Measurements from ENCODE around the gene ARL8A. TPM values are rescaled to one million over a fixed set of nuclear protein-coding genes. Genes with fewer than 3 reads are reported as not detected.
"Not testable (repeated sequence)": the region's sequence is repeated elsewhere in the genome, so short reads cannot be mapped to it uniquely, and the experiment has no call there.

The ARL8A gene
- total RNA-seq, 1 donor from 2014 or later, result 39.3 TPM

DNA sequence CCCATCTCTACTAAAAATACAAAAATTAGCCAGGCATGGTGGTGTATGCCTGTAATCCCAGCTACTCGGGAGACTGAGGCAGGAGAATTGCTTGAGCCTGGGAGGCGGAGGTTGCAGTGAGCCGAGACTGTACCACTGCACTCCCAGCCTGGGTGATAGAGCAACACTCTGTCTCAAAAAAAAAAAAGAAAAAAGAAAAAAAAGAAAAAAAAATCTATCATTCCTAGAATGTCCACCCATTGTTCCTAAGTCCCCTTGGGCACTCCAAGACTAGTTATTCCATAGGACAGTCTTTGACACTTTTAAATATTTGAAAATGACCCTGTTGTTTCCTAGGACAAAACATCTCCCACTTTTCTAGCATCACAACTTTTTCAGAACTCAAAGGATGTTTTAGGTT, 3.1 kb downstream of the ARL8A start:
- not testable (repeated sequence) for DNase-seq (ENCODE audit: low read depth)

DNA sequence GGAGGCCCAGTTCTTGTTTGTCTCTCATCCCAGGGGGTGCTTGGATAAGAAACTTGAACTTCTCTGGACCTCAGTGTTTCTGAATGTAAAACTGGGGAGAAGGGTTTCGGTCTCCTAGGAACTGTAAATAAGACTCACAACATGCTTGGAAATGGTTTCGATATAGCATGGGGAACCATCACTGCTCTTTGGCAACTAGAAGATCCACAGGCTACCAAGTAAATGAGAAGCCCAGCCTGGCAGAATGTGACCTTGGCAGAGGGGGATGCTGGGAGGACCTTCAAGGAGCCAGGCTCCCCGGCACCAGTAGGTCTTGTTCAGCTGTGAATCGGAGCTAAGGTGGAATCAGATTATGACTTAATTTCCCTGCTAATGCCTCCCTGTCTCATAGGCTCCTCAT, 3.7 kb downstream of the ARL8A start:
- DNase-seq (ENCODE audit: low read depth), result no peak

DNA sequence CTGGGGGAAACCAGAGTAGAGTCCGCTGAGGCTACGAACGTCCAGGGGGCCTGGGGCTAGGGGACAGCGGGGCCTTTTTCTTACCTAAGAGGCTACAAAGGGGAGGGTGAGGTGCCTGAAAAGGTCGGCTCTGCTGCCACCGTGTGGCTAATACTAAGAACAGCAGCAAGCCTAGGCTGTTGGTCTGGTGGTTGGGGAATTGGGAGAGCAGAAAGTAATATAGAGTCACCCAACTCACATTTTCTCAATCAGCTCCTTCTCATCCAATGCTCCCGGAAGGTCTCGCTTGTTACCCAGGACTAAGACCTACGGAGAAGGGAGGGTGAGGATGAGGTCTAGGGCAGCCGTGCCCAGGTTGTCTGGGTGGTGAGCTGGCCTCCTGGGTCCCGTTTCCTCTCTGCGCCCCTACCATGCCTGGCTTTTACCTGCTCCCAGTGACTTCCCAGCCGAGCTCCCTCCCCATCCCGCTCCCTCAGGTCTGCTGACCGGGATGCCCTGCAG, 9.3 kb downstream of the ARL8A start:
- peak; percentile 64 for DNase-seq (ENCODE audit: low read depth)

DNA sequence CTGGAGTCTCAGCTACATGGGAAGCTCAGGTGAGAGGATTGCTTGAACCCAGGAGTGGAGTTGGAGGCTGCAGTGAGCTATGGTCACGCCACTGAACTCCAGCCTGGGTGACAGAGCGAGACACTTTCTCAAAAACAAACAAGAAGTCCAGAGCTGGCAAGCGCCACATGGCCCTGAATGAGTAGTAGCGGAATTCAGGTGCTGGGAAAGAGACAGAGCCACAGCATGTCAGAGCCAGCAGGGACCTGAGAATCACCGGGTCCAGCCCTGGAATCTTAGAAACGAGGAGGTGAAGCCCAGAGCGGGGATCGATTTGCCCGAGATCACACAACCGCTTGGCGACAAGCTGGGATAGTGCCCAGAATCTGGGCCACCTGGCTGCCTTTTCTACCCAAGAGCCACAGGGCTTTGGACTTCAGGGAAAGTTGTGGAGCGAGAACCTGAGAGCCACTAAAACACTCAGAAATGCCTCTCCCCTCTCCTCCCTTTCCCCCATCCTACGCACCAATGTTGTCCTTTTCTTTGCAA, 9.8 kb downstream of the ARL8A start:
- no peak for DNase-seq (ENCODE audit: low read depth)

DNA sequence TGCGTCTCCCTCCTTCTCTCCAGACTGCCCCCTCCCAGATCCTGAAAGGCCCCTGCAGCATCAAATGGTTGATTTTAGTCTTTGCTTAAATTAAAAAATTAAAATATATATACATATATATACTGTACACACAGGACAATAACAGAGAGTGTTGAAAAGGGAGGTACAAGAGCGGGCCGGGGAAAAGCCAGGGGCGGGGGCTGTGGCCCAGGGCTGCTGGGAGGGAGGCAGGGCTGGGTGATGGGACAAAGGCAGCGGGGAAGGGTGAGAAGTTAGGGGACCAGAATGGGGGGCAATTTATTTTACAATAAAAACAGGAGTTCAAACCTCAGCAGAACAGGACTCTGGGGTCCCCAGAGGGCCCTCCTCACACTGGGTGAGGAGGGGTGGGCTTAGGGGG, 10.5 kb downstream of the ARL8A start:
- no peak for DNase-seq (ENCODE audit: low read depth)

DNA sequence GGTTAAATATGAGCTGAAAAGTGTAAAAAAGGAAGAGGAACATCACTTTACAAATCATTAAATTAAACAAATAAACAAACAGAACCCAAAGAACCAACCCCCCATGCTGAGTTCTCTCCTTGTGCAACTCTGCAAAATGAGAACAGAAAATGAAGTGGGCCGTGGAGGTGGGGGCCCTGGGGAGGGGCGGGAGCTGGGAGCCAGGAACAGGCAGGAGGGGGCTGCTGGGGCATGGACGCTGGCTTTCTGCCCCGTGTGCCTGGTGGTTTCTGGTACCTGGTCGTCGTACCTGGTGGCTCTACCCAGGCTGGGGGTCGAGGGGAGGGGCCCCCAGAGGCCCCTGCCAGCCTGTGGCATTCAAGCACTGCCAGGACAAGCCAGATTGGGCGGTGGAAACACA, 11.0 kb downstream of the ARL8A start:
- no peak for DNase-seq (ENCODE audit: low read depth)

DNA sequence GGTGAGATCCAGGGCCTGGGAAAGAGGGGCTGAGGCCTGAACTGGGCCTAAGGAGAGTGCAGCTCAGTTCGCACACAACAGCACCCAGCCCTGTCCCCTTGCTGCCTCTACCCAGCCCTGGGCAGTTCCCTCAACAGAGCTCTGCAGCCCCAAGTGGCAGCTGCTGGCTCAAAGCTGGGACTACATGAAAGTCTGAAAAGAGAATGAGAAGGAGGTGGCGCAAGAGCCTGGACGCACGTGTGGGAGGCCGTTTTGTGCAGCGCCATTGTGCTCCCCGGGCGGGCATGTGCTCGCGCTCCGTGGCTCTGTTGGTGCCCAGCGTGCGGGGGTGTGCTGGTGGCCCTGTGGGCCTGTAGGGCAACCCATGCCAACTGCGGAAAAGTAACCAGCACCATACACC, 11.5 kb downstream of the ARL8A start:
- no peak for DNase-seq (ENCODE audit: low read depth)

DNA sequence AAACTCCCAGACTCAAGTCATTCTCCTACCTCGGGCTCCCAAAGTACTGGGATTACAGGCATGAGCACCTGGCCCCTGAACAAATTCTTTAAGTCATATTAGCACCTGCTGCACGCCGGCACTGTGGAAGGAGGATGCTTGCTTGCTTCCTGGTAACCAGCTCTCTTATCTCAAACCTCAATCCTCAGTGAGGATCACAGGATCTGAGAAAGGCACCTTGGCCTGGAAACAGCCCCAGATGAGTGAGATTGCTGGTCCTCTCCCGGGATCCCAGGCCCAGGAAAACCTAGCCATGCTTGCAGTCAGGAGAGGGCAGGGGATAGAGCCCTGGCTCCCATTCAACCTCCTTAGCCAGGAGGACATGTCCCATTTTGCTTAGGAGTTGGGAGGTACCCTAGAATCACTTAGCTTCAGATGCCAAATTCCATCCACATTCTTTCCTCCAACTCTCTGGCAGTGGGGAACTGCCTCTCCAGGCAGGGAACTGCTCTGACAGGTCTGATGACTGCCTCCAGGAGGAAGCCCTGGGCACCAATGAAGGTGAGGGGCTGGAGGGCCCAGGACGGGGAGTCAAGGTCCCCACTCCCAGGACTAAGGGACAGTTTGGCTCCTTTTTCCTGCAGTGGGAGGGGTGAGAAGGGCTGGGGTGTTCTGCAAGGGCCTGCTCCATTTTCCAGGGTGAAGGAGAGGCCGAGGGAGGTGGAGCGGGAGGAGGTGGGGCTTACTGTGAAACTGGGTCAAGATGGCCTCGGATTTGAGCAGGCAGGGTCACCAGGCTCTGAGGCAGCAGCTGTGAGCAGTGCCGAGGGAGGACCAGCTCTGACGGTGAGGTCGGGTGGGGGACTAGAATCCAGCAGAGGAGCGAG, 12.3 kb downstream of the ARL8A start:
- DNase-seq (ENCODE audit: low read depth), result no peak

DNA sequence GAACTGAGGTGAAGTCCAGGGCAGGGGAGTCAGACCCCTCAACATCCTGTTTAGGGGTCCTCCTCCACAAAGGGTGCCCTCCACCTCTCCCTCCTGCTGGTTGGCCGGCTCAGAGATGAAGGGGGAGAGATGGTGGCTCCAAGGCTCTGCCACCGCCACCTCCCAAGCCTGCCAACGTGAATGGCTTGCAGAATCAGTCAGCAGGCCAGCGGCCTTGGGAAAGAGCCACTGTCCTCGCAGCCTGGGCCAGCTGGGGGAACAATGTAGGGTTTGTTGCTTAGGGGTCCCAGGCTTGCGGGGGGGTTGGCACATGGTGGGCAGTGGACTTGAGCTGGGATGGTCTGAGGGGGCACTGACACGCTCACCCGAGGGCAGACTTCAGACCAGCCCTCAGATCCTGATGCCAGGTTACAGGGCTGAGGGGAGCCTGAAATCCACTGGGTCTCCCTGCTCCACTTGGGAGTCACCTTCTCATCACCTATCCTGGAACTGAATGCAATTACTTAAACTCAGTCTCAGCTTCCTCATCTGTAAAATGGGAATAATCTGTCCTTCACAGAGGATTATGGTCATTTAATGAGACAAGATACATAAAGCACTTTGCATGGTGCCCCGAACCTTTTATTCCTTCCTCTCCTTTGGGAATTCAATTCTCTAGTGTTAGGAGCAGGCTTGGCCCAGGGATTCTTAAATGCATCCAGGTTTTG, 13.6 kb downstream of the ARL8A start:
- DNase-seq (ENCODE audit: low read depth), result no peak

DNA sequence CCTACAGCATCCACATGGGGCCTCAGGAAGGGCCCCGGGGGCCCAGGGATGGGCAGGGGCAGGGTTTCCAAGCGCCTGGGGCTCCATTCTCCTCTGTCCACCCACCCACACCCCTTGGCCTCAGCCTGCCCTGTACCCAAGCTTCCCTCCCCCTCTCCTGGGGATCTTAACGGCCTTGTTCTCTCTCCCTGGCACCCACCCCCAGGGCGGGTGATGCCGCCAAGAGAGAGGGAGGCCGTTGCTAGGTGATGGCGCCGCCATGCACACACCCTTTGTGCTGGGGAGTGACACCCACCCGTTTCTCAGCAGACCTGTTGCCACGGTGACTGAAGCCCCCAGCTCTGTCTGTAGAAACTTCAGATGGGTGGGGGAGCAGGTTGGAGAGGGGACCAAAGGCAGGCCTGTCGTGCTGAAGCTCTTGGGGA, 14.2 kb downstream of the ARL8A start:
- DNase-seq (ENCODE audit: low read depth), result no peak

DNA sequence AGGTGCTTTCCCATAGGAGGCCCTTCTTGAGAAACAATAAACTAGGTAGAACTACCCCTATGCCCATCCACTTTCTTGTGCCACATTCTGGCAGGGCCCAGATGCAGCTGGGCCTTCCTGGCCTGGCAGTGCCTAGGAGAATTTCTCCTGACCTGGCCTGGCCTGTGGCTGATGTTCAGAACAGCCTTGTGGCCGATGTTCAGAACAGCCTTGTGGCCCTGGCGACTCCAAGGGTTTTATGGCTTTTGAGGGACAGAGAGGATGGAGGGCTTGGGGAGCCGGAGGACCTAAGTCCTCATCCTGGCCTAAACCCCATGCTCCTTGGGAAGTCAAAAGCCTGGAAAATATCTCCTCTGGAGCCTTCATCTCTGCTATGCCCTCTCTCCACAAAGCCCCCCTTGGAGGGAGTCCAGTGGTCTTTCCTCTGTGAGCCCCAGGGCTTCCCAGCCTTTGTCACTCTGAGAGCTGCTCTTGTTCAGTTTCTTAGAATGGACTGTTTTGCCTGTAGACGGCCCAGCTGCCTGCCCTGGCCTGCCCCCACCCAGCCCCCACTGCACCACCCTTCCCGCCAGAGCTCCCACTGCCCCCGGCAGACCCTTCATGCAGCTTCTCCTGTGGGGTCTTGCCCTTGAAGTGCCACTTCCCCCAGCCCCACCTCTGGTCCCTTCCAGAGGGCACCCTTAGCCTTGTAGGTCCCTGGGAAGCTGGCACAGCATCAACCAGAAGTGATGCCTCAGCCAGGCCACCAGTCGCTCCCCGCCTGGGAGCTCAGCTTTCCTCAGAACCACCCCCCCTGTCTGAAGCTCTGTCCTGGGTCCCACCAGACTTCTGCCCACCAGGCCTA, 14.9 kb downstream of the ARL8A start:
- no peak for DNase-seq (ENCODE audit: low read depth)

DNA sequence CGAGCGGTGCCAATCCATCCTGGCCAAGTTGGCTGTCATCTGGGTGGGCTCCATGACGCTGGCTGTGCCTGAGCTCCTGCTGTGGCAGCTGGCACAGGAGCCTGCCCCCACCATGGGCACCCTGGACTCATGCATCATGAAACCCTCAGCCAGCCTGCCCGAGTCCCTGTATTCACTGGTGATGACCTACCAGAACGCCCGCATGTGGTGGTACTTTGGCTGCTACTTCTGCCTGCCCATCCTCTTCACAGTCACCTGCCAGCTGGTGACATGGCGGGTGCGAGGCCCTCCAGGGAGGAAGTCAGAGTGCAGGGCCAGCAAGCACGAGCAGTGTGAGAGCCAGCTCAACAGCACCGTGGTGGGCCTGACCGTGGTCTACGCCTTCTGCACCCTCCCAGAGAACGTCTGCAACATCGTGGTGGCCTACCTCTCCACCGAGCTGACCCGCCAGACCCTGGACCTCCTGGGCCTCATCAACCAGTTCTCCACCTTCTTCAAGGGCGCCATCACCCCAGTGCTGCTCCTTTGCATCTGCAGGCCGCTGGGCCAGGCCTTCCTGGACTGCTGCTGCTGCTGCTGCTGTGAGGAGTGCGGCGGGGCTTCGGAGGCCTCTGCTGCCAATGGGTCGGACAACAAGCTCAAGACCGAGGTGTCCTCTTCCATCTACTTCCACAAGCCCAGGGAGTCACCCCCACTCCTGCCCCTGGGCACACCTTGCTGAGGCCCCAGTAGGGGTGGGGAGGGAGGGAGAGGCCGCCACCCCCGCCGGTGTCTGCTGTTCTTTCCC, 16.5 kb downstream of the ARL8A start:
- no peak for DNase-seq (ENCODE audit: low read depth)

DNA sequence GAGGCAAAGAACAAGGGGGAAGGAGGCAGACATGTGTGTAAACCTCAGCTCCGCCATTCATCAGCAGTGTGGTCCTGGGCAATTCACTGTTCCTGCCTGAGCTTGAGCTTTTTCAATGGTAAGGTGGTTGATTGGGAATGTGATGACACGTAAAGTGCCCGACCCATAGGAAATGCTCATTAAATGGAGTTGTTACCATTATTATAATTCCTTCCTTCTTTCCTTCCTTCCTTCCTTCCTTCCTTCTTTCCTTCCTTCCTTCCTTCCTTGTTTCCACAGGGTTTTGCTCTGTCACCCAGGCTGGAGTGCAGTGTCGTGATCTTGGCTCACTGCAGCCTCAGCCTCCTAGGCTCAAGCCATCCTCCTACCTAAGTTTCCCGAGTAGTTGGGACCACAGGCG, 17.5 kb downstream of the ARL8A start:
- no peak for DNase-seq (ENCODE audit: low read depth)

DNA sequence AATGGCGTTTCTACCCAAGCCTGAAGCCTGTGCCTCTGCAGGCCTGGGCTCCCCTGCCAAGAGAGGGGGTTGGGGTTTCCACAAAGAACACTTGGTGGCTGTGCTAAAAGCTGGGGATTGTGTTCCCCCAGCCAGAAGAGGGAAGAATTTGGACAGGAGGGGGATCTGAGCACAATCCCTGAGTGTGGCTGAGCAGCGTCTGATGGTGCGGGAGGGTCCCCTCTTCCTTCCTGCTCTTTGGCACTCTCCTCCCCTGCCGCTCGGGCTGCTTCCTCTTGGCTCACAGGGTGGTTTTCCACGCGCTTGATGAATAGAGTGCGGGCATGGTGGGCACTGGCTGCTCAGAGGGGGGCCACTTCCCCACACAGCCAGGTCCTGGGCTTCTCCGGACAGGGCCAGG, 18.1 kb downstream of the ARL8A start:
- DNase-seq (ENCODE audit: low read depth), result no peak

DNA sequence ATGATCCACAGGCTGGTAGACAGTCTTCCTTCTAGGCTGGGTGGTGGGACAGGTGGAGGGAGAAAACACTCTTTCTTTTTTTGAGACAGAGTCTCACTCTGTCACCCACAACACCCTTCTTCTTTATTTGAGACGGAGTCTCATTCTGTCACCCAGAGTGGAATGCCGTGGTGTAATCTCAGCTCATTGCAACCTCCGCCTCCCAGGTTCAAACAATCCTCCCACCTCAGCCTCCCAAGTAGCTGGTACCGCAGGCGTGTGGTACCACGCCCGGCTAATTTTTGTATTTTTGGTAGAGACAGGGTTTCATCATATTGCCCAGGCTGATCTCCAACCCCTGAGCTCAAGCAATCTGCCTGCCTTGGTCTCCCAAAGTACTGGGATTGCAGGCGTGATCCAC, 18.9 kb downstream of the ARL8A start:
- no peak for DNase-seq (ENCODE audit: low read depth)

DNA sequence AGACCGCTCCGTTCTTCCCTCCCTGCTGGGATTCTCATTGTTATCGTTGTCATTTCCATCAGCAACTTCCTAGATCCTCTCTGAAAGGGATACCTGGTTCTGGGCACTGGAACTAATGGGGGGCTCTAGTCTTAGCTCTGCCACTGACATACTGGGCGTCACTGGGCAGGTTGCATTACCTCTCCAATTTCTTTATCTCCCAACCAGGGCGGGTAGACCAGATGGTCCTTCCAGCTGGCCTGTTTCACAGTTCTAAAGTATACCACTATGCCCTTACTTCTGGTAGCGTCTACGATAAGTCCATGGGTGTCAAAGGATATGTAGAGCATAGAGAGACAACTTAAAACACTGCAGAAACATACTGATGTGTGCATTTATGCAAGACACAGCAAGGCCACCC, 20.4 kb downstream of the ARL8A start:
- DNase-seq (ENCODE audit: low read depth), result no peak

DNA sequence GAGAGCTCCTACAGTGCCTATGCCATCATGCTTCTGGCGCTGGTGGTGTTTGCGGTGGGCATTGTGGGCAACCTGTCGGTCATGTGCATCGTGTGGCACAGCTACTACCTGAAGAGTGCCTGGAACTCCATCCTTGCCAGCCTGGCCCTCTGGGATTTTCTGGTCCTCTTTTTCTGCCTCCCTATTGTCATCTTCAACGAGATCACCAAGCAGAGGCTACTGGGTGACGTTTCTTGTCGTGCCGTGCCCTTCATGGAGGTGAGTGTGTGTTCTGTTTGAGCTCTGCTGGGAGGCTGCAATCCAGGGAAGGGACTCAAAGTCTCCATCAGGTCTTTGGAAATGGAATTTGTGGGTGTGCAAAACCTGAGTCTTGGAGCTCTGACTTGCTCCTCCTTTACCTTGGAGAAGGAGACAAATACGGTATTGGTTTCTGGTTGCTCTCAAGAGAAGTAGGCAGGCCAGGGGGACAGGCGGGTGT, 21.2 kb downstream of the ARL8A start:
- no peak for DNase-seq (ENCODE audit: low read depth)

DNA sequence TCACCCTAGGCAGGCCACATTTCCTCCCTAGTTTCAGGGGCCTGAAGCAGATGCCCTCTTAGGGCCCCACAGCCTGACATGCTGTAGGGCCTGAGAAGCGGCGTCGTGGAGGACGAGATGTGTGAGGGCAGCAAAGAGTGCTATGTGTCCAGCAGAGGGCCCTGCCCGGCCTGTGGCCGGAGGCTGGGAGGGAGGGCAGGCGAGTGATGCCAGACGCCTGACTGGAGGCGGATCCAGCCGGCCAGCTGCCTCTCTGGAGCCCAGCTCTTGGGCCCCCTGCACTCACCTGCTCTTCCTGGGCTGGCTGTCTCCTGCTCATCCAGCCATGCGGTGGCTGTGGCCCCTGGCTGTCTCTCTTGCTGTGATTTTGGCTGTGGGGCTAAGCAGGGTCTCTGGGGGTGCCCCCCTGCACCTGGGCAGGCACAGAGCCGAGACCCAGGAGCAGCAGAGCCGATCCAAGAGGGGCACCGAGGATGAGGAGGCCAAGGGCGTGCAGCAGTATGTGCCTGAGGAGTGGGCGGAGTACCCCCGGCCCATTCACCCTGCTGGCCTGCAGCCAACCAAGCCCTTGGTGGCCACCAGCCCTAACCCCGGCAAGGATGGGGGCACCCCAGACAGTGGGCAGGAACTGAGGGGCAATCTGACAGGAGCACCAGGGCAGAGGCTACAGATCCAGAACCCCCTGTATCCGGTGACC, 21.8 kb downstream of the ARL8A start, which contains the start of gene GPR37L1:
GPR37L1 (plus strand) TSS at position 279 of the 697 bp plus-strand sequence; CDS start at position 326, 47 bp downstream.
- DNase-seq (ENCODE audit: low read depth), result peak; percentile 80

DNA sequence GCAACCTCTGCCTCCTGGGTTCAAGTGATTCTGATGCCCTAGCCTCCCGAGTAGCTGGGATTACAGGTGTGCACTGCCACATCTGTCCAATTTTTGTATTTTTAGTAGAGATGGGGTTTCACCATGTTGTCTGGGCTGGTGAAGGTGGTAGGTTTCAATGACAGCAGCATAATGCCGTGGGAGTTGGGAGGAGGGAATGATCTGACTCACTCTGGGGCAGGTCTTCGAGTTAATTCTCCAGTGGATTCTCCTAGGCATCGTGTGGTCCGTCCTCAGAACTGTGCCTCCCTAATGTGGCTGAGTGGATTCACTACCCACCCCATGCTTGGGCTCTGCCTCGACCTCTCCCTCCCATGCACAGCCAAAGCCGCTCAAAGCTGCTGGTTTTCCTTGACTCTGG, 23.5 kb downstream of the ARL8A start:
- no peak for DNase-seq (ENCODE audit: low read depth)
